HCT116 (cell line): ENCODE data around the gene PPM1B. TPM values are rescaled to one million over a fixed set of nuclear protein-coding genes. Genes with fewer than 3 reads are reported as not detected.

Source experiments
- ATAC-seq: fragments of 200-7000 bp; cut with Tn5 transposase; 2 replicates; pipeline ENCODE4 v1.9.1; 2020; ENCODE audit warnings: mild to moderate bottlenecking, moderate library complexity
- BruUV-seq: library from RNA; stranded (reverse); fragments of 400-500 nt; replicated peaks from 2 replicates; lab custom pipeline; 2021; lab: Mats Ljungman, UMichigan
- CTCF ChIA-PET: fragments of 300-600 bp; sonication (Branson Sonifier 250); formaldehyde crosslinking; loops from one replicate; lab custom pipeline; 2021; ENCODE audit warnings: antibody characterized with exemption; lab: Charles Lee
- POLR2A ChIA-PET: fragments of 300-600, 350-600 bp; sonication (Branson Sonifier 250); formaldehyde crosslinking; loops from one replicate; lab custom pipeline; 2021; ENCODE audit warnings: antibody characterized with exemption; lab: Charles Lee
- RAD21 ChIA-PET, 2 experiments: fragments of 300-600 bp; sonication (Branson Sonifier 250); formaldehyde crosslinking; loops; one replicate each; lab custom pipeline; 2023; ENCODE audit warnings: low total read pairs in 2 of 2; ENCODE audit not compliant: uncharacterized antibody in 2 of 2, unreplicated experiment in 2 of 2, low non-redundant PET in 1 of 2; lab: Charles Lee
- DNase-seq: peaks from one replicate; pipeline ENCODE4 v3.0.0-alpha.2; 2010; ENCODE audit warnings: low read depth, low spot score
- H2AFZ ChIP-seq: fragments of 200-600 bp; shearing (Covaris generic), sonication (generic); 2 replicates; pipeline ENCODE4 v1.6.1; 2017; ENCODE audit warnings: low read depth, mixed run types, mixed read lengths, antibody characterized with exemption, low read length; ENCODE audit not compliant: poor library complexity, severe bottlenecking
- H3K27ac ChIP-seq: 2 replicates; pipeline ENCODE4 v1.5.1; 2012; ENCODE audit warnings: low read depth, low read length
- H3K27me3 ChIP-seq: fragments of 200-600 bp; sonication (generic); 2 replicates; pipeline ENCODE4 v1.6.1; 2016; ENCODE audit warnings: mixed run types, low read length, mixed read lengths; ENCODE audit not compliant: insufficient read depth
- H3K36me3 ChIP-seq, 2 experiments: fragments of 200-500 bp in 1 of 2; fragments of 200-600 bp in 1 of 2; sonication (Bioruptor generic) in 1 of 2; sonication (generic) in 1 of 2; 2 replicates each; pipeline versions ENCODE4 v1.5.1 to v1.6.1; 2014 to 2016; ENCODE audit warnings: low read length in 2 of 2, inconsistent platforms in 1 of 2, mixed read lengths in 1 of 2, mixed run types in 1 of 2; ENCODE audit not compliant: insufficient read depth in 2 of 2, control insufficient read depth in 1 of 2
- H3K4me1 ChIP-seq, 2 experiments: fragments of 200-600 bp in 1 of 2; sonication (generic) in 1 of 2; 2 replicates each; pipeline versions ENCODE4 v1.5.1 to v1.6.1; 2012 to 2017; ENCODE audit warnings: low read length in 2 of 2, inconsistent platforms in 1 of 2, mild to moderate bottlenecking in 1 of 2, mixed read lengths in 1 of 2, mixed run types in 1 of 2, moderate library complexity in 1 of 2; ENCODE audit not compliant: insufficient read depth in 2 of 2, control insufficient read depth in 1 of 2
- H3K4me2 ChIP-seq: fragments of 200-600 bp; sonication (generic); 2 replicates; pipeline ENCODE4 v1.6.1; 2017; ENCODE audit warnings: mixed run types, low read length, mixed read lengths
- H3K4me3 ChIP-seq, 2 experiments: fragments of 200-600 bp in 1 of 2; sonication (generic) in 1 of 2; replicated peaks in 1 of 2; 2 replicates each; pipeline ENCODE4 v1.5.1; 2011 to 2016; ENCODE audit warnings: low read length in 2 of 2, control low read depth in 1 of 2, low read depth in 1 of 2, mild to moderate bottlenecking in 1 of 2, mixed read lengths in 1 of 2, mixed run types in 1 of 2
- H3K79me2 ChIP-seq: fragments of 200-600 bp; sonication (generic); 2 replicates; pipeline ENCODE4 v1.6.1; 2017; ENCODE audit warnings: mild to moderate bottlenecking, mixed run types, low read length, moderate library complexity, mixed read lengths; ENCODE audit not compliant: insufficient read depth
- H3K9ac ChIP-seq: fragments of 200-600 bp; sonication (generic); 2 replicates; pipeline ENCODE4 v1.6.1; 2016; ENCODE audit warnings: low read length, mixed read lengths
- H3K9me2 ChIP-seq: fragments of 200-600 bp; sonication (generic), shearing (Covaris generic); 2 replicates; pipeline ENCODE4 v1.6.1; 2017; ENCODE audit warnings: mixed run types, mild to moderate bottlenecking, moderate library complexity; ENCODE audit not compliant: insufficient read depth
- H3K9me3 ChIP-seq, 2 experiments: fragments of 200-500 bp in 1 of 2; fragments of 200-600 bp in 1 of 2; sonication (Bioruptor generic) in 1 of 2; sonication (generic) in 1 of 2; 2 replicates each; pipeline ENCODE4 v1.6.1; 2014 to 2017; ENCODE audit warnings: low read length in 2 of 2, mixed read lengths in 2 of 2, inconsistent platforms in 1 of 2, low read depth in 1 of 2, mild to moderate bottlenecking in 1 of 2, mixed run types in 1 of 2, moderate library complexity in 1 of 2; ENCODE audit not compliant: control insufficient read depth in 1 of 2, insufficient read depth in 1 of 2
- H4K20me1 ChIP-seq: fragments of 200-600 bp; sonication (generic), shearing (Covaris generic); 2 replicates; pipeline ENCODE4 v1.6.1; 2017; ENCODE audit warnings: mixed run types, mild to moderate bottlenecking, moderate library complexity; ENCODE audit not compliant: insufficient read depth
- CEBPB ChIP-seq: IDR thresholded peaks from 2 replicates; pipeline ENCODE4 v1.6.1; 2012; ENCODE audit warnings: low read depth
- CTCF ChIP-seq, 3 experiments: fragments of 200-600 bp in 1 of 3; sonication (generic) in 1 of 3; IDR thresholded peaks in 2 of 3; conservative IDR thresholded peaks in 1 of 3; 2 replicates each; pipeline ENCODE4 v1.5.1; 2012 to 2017; ENCODE audit warnings: low read depth in 2 of 3, low read length in 2 of 3, antibody characterized with exemption in 1 of 3, borderline replicate concordance in 1 of 3, control low read depth in 1 of 3, mild to moderate bottlenecking in 1 of 3, mixed read lengths in 1 of 3, mixed run types in 1 of 3, moderate library complexity in 1 of 3; ENCODE audit not compliant: insufficient read depth in 1 of 3
- ELF1 ChIP-seq: IDR thresholded peaks from 2 replicates; pipeline ENCODE4 v1.6.1; 2012; ENCODE audit warnings: low read depth, borderline replicate concordance
- JUND ChIP-seq: IDR thresholded peaks from 2 replicates; pipeline ENCODE4 v1.6.1; 2012
- MAX ChIP-seq: IDR thresholded peaks from 2 replicates; pipeline ENCODE4 v1.6.1; 2012
- POLR2A ChIP-seq: IDR thresholded peaks from 2 replicates; pipeline ENCODE4 v1.7.0; 2011; ENCODE audit warnings: borderline replicate concordance; ENCODE audit not compliant: insufficient read depth, insufficient read length; ENCODE audit errors: extremely low read depth
- SRF ChIP-seq: IDR thresholded peaks from 2 replicates; pipeline ENCODE4 v1.6.1; 2012; ENCODE audit warnings: low read depth
- TCF7L2 ChIP-seq: IDR thresholded peaks from 2 replicates; pipeline ENCODE4 v1.7.0; 2011; ENCODE audit warnings: borderline replicate concordance, inconsistent platforms; ENCODE audit not compliant: insufficient read depth, insufficient read length; ENCODE audit errors: extremely low read depth
- ZFX ChIP-seq: fragments of 450-650 bp; IDR thresholded peaks from 2 replicates; pipeline ENCODE4 v1.6.1; 2017
- ZNF274 ChIP-seq: fragments of 200-500 bp; sonication (Bioruptor generic); IDR thresholded peaks from 2 replicates; pipeline ENCODE4 v1.6.1; 2014; ENCODE audit warnings: mild to moderate bottlenecking, low read depth, low read length, inconsistent platforms
- intact Hi-C: fragments of 100-400 bp; cut with micrococcal nuclease; formaldehyde crosslinking; loops from 2 replicates; pipeline ENCODE4 v1.10.0; 2022
- total RNA-seq: library from RNA; stranded (reverse); gene quantifications from one replicate; pipeline ENCODE4 v1.2.1, GENCODE V29; 2021; ENCODE audit not compliant: unreplicated experiment

Gene PPM1B
- total RNA-seq, 1 experiment from 2014 or later, result 36.9 TPM

- Histone ChIP-seq H3K27ac (no peak overlapping the region), H3K9me3 (no peaks in the 10 kb centered on the region), H3K4me1 (no peaks in the 10 kb centered on the region), H3K4me3 (no peak overlapping the region), H3K27me3 (no peaks in the 10 kb centered on the region), H3K9me2 (no peaks in the 10 kb centered on the region), H3K9ac (no peak overlapping the region), H3K79me2 (peaks cover 70% of the 10 kb centered on the region), H4K20me1 (no peaks in the 10 kb centered on the region; the same call in 1 of the 2 replicates), H2AFZ (no peak overlapping the region), H3K4me2 (no peak overlapping the region), H3K36me3 (no peaks in the 10 kb centered on the region)
- RAD21 ChIA-PET, result no interaction called here
- no TSS peak for BruUV-seq
- intact Hi-C loops, result no loop called here
- DNase-seq (no peak), ATAC-seq (no peak)
- TF ChIP-seq SRF (no peak), MAX (no peak), CTCF (IDR thresholded peaks at IDR 0.05 in 2 of 3, conservative IDR thresholded peaks at IDR 0.05 in 1 of 3; ENCODE audit: borderline replicate concordance in 1 of 3, insufficient read depth in 1 of 3, low read depth in 2 of 3, low read length in 2 of 3) (no peak), POLR2A (no peak), ZFX (no peak), JUND (no peak)
- POLR2A ChIA-PET, result no interaction called here
- CTCF ChIA-PET, result no interaction called here
Observed at GRCh38 chr2:44188696-44189095, 20.0 kb downstream of the PPM1B start.

GRCh38 chr2:44189104-44189503 is 20.4 kb downstream of the PPM1B start:
- Histone ChIP-seq H4K20me1 (no peaks in the 10 kb centered on the region; the same call in 1 of the 2 replicates), H3K4me1 (no peaks in the 10 kb centered on the region), H3K9ac (no peak overlapping the region), H3K9me3 (no peaks in the 10 kb centered on the region), H3K79me2 (peaks cover 66% of the 10 kb centered on the region), H3K9me2 (no peaks in the 10 kb centered on the region), H3K4me2 (no peak overlapping the region), H3K27ac (no peak overlapping the region), H3K4me3 (no peak overlapping the region), H3K27me3 (no peaks in the 10 kb centered on the region), H2AFZ (no peak overlapping the region), H3K36me3 (no peaks in the 10 kb centered on the region)
- no TSS peak for BruUV-seq
- DNase-seq (no peak), ATAC-seq (no peak)
- ChIA-PET POLR2A (no interaction called here), CTCF (no interaction called here), RAD21 (no interaction called here)
- no peak for TF ChIP-seq ELF1
- no peak for TF ChIP-seq ZNF274
- TF ChIP-seq CEBPB, result no peak
- no peak for TF ChIP-seq POLR2A
- no peak for TF ChIP-seq TCF7L2
- intact Hi-C loops, result no loop called here
